Astrocyte (in vitro differentiated cells and primary cell): Measurements from ENCODE around the gene CNTNAP4.

Experiments used
- EZH2 ChIP-seq: IDR thresholded peaks from 2 replicates; pipeline ENCODE4 v1.6.1; 2012; ENCODE audit warnings: mild to moderate bottlenecking, low read length, inconsistent platforms; ENCODE audit not compliant: insufficient read depth
- TF ChIP-seq, protein P1 (sequence below): IDR thresholded peaks from 2 replicates; pipeline ENCODE4 v1.5.1; 2011; ENCODE audit warnings: low read depth, mild to moderate bottlenecking, inconsistent platforms, low read length, moderate library complexity; ENCODE audit not compliant: insufficient read depth

DNA sequence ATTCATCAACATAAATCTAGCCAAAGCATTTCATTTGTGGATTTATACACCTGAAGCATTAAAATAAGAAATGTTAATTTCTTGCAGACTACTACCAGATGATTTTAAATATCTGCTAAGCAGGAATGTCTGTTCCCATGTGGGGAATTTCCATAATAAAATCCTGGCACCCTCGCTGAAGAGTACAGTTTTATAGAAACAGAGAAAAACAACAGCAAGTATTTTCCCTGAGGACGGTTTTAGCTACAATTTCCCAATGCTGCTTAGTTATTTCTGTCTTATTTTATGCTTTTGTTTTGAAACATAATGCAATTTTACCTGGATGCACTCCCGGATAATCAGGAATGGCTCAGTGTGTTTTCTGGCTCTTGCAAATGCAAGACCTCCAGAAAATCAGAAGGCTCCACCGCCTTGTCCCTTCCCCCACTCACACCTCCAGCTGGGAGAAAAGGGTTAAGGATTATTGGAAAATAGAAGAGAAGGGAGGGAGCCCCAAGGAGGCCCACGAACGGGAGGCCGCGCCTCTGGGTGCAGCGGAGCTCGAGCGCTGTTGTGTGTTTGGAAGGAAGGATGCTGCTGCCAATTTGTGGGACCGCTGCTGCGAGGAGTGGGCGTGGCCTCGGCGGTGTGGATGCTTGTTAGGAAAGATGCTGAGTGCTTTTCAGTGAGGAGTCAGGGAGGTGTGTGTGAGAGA, at the start of gene CNTNAP4:
- TF ChIP-seq, protein P1, sequence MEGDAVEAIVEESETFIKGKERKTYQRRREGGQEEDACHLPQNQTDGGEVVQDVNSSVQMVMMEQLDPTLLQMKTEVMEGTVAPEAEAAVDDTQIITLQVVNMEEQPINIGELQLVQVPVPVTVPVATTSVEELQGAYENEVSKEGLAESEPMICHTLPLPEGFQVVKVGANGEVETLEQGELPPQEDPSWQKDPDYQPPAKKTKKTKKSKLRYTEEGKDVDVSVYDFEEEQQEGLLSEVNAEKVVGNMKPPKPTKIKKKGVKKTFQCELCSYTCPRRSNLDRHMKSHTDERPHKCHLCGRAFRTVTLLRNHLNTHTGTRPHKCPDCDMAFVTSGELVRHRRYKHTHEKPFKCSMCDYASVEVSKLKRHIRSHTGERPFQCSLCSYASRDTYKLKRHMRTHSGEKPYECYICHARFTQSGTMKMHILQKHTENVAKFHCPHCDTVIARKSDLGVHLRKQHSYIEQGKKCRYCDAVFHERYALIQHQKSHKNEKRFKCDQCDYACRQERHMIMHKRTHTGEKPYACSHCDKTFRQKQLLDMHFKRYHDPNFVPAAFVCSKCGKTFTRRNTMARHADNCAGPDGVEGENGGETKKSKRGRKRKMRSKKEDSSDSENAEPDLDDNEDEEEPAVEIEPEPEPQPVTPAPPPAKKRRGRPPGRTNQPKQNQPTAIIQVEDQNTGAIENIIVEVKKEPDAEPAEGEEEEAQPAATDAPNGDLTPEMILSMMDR, result no peak
- TF ChIP-seq EZH2, result no peak
